ENCODE data around the gene SPATC1L. TPM values are rescaled to one million over a fixed set of nuclear protein-coding genes. Genes with fewer than 3 reads are reported as not detected.
"Not testable (repeated sequence)": the region's sequence is repeated elsewhere in the genome, so short reads cannot be mapped to it uniquely, and the experiment has no call there.

Gene SPATC1L
- total RNA-seq, 1 donor from 2014 or later = 1.1 TPM

DNA sequence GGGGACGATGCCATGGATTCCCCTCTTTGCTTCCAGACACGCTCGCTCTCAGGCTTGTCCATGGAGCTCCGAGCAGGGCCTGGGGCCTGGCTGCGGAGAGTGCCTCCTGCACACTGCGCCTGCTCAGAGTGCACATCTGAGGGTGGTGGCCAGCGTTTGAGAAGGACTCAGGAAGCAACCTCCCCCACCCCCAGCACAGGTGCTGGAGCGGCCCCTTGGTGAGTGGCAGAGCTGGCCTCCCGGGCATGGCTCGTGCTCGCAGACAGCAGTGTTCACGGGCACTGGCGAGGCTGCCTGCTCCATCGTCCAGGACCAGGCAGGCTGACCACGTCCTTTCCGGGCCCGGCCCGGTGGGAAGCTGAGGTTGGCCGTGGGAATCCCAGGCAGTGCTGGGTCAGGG lies 2.8 kb downstream of the SPATC1L start:
- no peak for FAIRE-seq
- TF ChIP-seq, protein P1, sequence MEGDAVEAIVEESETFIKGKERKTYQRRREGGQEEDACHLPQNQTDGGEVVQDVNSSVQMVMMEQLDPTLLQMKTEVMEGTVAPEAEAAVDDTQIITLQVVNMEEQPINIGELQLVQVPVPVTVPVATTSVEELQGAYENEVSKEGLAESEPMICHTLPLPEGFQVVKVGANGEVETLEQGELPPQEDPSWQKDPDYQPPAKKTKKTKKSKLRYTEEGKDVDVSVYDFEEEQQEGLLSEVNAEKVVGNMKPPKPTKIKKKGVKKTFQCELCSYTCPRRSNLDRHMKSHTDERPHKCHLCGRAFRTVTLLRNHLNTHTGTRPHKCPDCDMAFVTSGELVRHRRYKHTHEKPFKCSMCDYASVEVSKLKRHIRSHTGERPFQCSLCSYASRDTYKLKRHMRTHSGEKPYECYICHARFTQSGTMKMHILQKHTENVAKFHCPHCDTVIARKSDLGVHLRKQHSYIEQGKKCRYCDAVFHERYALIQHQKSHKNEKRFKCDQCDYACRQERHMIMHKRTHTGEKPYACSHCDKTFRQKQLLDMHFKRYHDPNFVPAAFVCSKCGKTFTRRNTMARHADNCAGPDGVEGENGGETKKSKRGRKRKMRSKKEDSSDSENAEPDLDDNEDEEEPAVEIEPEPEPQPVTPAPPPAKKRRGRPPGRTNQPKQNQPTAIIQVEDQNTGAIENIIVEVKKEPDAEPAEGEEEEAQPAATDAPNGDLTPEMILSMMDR (IDR thresholded peaks at IDR 0.05; ENCODE audit: insufficient read depth, low read length, severe bottlenecking) = no peak
- DNase-seq (ENCODE audit: low read depth) = no peak
- no peaks in the 10 kb centered on the region for H3K27me3 ChIP-seq (ENCODE audit: control insufficient read depth, insufficient read depth, low read length)
- H3K36me3 ChIP-seq (ENCODE audit: control insufficient read depth, insufficient read depth, low read length) = no peaks in the 10 kb centered on the region
- no peak overlapping the region for H3K4me3 ChIP-seq (ENCODE audit: low read depth, low read length)

DNA sequence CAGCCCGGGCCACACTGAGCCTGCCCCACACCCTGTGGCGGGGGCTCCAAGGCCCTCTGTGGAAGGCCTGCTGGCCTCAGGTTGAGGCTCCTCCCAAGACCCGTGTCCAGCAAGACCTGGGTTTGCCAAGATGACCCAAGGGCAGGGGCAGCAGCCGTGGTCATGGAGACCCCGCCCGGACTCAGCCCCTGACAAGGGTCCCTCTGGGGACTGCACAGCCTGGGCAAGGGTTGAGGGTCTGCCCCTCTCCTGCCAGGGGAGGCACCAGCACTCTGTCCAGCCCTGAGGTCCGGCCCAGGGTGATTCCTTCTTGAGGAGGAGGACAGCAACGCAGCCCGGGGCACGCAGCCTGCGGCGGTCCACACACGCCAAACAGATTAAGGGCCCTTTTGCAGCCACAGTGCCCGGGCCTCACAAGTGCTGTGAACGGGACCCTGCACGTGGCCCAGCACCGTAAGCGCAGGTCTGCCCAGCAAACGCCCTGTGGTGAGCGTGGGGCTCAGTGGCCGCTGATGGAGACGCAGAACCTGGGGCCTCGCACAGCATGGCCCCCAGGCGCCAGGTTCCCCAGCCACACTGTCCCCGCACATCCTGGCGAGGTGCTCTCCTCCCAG lies 3.4 kb downstream of the SPATC1L start:
- no peak overlapping the region for H3K4me3 ChIP-seq (ENCODE audit: low read depth, low read length)
- no peak for FAIRE-seq
- no peak for DNase-seq (ENCODE audit: low read depth)
- H3K27me3 ChIP-seq (ENCODE audit: control insufficient read depth, insufficient read depth, low read length) = no peaks in the 10 kb centered on the region
- TF ChIP-seq, protein P1 (IDR thresholded peaks at IDR 0.05; ENCODE audit: insufficient read depth, low read length, severe bottlenecking) = no peak
- no peaks in the 10 kb centered on the region for H3K36me3 ChIP-seq (ENCODE audit: control insufficient read depth, insufficient read depth, low read length)

DNA sequence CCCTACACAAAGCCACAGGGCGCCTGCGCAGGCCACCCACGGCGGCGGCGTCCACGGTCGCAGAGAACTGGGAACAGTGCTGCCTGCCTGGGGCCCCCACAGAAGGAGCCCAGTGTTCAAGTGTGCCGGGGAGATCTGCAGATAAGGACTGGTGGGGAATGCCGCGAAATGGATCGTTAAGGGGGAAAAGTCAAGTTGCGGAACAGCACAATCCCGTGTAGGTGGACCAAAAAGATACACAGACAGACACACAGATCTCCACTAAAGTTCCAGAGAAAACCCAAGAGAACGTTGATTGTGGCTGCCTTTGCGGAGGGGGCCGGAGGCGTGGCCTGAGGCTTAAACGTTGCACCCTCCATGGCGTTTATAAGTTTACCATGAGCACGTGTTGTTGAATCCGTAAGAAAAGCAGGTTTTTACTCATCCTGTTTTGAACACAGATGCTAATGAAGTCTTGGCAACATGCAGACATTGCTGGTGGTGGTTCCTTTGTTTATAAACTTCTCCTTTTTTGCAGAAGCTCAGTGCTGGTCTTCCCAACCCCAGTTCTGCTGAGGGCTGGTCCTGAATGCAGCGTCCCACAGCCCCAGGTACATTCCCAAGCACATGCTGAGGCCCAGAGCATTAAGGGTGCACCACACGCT lies 4.1 kb downstream of the SPATC1L start:
- DNase-seq (ENCODE audit: low read depth) = no peak
- TF ChIP-seq, protein P1 (IDR thresholded peaks at IDR 0.05; ENCODE audit: insufficient read depth, low read length, severe bottlenecking) = no peak
- Histone ChIP-seq H3K36me3 (ENCODE audit: control insufficient read depth, insufficient read depth, low read length) (no peaks in the 10 kb centered on the region), H3K27me3 (ENCODE audit: control insufficient read depth, insufficient read depth, low read length) (no peaks in the 10 kb centered on the region), H3K4me3 (ENCODE audit: low read depth, low read length) (no peak overlapping the region)
- no peak for FAIRE-seq

DNA sequence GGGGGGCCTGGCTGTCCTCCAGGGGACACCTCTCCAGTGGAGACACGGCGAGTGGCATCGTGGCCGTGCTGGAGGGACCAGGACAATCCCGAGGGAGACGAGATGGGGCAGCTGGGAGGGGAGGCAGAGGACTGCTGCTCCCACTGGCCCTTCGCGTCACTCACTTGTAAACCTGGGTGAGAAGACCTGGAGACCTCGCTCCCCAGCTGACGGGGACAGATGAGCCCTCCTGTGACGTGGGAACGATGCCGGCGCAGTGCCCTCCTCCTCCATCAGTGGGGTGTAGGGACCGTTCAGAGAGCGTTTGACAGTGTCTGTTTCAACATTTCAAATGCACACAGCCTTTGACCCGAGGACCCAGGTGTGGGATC lies 4.6 kb downstream of the SPATC1L start:
- Histone ChIP-seq H3K27me3 (ENCODE audit: control insufficient read depth, insufficient read depth, low read length) (no peaks in the 10 kb centered on the region), H3K36me3 (ENCODE audit: control insufficient read depth, insufficient read depth, low read length) (no peaks in the 10 kb centered on the region), H3K4me3 (ENCODE audit: low read depth, low read length) (no peak overlapping the region)
- no peak for DNase-seq (ENCODE audit: low read depth)
- TF ChIP-seq, protein P1 (IDR thresholded peaks at IDR 0.05; ENCODE audit: insufficient read depth, low read length, severe bottlenecking) = no peak
- FAIRE-seq = no peak

DNA sequence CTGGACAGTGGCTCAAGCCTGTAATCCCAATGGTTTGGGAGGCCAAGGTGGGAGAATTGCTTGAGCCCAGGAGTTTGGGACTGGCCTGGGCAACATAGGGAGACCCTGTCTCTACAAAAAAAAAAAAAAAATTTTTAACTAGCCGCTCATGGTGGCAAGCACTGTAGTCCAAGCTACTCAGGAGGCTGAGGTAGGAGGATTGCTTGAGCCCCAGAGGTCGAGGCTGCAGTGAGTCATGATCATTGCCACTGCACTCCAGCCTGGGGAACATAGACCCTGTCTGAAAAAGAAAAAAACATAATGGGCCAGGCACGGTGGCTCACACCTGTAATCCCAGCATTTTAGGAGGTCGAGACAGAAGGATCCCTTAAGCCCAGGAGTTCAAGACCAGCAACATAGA lies 5.3 kb downstream of the SPATC1L start:
- FAIRE-seq (no peak), DNase-seq (ENCODE audit: low read depth) (no peak)
- Histone ChIP-seq H3K36me3 (ENCODE audit: control insufficient read depth, insufficient read depth, low read length) (no peaks in the 10 kb centered on the region), H3K27me3 (ENCODE audit: control insufficient read depth, insufficient read depth, low read length) (no peaks in the 10 kb centered on the region), H3K4me3 (ENCODE audit: low read depth, low read length) (no peak overlapping the region)
- TF ChIP-seq, protein P1 (IDR thresholded peaks at IDR 0.05; ENCODE audit: insufficient read depth, low read length, severe bottlenecking) = no peak

DNA sequence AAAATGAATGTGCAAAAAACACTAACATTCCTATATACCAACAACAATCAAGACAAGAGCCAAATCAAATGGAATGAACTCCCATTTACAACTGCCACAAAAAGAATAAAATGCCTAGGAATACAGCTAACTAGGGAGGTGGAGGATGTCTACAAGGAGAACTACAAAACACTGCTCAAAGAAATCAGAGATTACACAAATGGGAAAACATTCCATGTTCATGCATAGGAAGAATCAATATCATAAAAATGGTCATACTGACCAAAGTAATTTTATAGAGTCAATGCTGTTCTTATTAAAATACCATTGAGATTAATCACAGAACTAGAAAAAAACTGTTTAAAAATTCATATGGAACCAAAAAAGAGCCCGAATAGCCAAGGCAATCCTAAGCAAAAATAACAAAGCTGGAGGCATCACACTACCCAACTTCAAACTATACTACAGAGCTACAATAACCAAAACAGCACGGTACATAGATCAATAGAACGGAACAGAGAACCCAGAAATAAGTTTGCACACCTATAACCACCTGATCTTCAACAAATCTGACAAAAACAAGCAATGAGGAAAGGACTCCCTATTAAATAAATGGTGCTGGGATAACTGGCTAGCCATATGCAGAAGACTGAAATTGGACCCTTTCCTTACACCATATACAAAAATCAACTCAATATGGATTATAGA lies 7.7 kb downstream of the SPATC1L start:
- H3K4me3 ChIP-seq (ENCODE audit: low read depth, low read length); FAIRE-seq: not testable (repeated sequence)

More for the DNA sequence above, 7.7 kb downstream of the SPATC1L start:
- not testable (repeated sequence) for H3K27me3 ChIP-seq (ENCODE audit: control insufficient read depth, insufficient read depth, low read length); H3K36me3 ChIP-seq (ENCODE audit: control insufficient read depth, insufficient read depth, low read length); DNase-seq (ENCODE audit: low read depth)

All from bronchial epithelial cell (primary cell).